ENCODE data around the gene PLCL2.

- TF ChIP-seq ZNF274 (IDR thresholded peaks at IDR 0.05; ENCODE audit: low read depth, low read length): no peak
- TF ChIP-seq YY1 (IDR thresholded peaks at IDR 0.05; ENCODE audit: insufficient read depth, insufficient read length): no peak
Observed at GRCh38 chr3:16871915-16872842, 12.6 kb upstream of the PLCL2 start.
